ENCODE measurements around the gene METTL26.

Gene METTL26

GRCh38 chr16:629185-629832 lies 6.8 kb downstream of the METTL26 start:
- TF ChIP-seq CEBPB (IDR thresholded peaks at IDR 0.05) (no peak), EGR1 (IDR thresholded peaks at IDR 0.05) (no peak), NFIC (IDR thresholded peaks at IDR 0.05) (no peak), CREB1 (IDR thresholded peaks at IDR 0.05; ENCODE audit: low read depth) (no peak), YY1 (IDR thresholded peaks at IDR 0.05; ENCODE audit: low read depth) (no peak), ZBTB7A (IDR thresholded peaks at IDR 0.05; ENCODE audit: low read depth) (no peak), MAX (IDR thresholded peaks at IDR 0.05) (no peak), RAD21 (IDR thresholded peaks at IDR 0.05; ENCODE audit: low read depth) (no peak)

GRCh38 chr16:628321-629061 lies 7.6 kb downstream of the METTL26 start:
- TF ChIP-seq ZBTB7A (IDR thresholded peaks at IDR 0.05; ENCODE audit: low read depth), result no peak

GRCh38 chr16:627454-628239 lies 8.5 kb downstream of the METTL26 start:
- peak; percentile 78 for TF ChIP-seq MAX (IDR thresholded peaks at IDR 0.05)
- TF ChIP-seq TCF12 (IDR thresholded peaks at IDR 0.05; ENCODE audit: low read depth), result no peak
- TF ChIP-seq TAF1 (IDR thresholded peaks at IDR 0.05; ENCODE audit: low read depth), result no peak
- peak; percentile 63 for TF ChIP-seq NFIC (IDR thresholded peaks at IDR 0.05)

GRCh38 chr16:626787-627453 lies 9.2 kb downstream of the METTL26 start:
- TF ChIP-seq TCF12 (IDR thresholded peaks at IDR 0.05; ENCODE audit: low read depth), result peak; percentile 21; the same call in 1 of the 2 replicates
- no peak for TF ChIP-seq TAF1 (IDR thresholded peaks at IDR 0.05; ENCODE audit: low read depth)
- TF ChIP-seq REST (IDR thresholded peaks at IDR 0.05; ENCODE audit: low read depth), result no peak
- TF ChIP-seq EGR1 (IDR thresholded peaks at IDR 0.05), result no peak
- TF ChIP-seq ZBTB7A (IDR thresholded peaks at IDR 0.05; ENCODE audit: low read depth), result no peak
- TF ChIP-seq CEBPB (IDR thresholded peaks at IDR 0.05), result no peak
- no peak for TF ChIP-seq CREB1 (IDR thresholded peaks at IDR 0.05; ENCODE audit: low read depth)
- no peak for TF ChIP-seq FOXM1 (IDR thresholded peaks at IDR 0.05; ENCODE audit: borderline replicate concordance, low read depth)
- TF ChIP-seq USF1 (IDR thresholded peaks at IDR 0.05), result no peak
- no peak for TF ChIP-seq MAX (IDR thresholded peaks at IDR 0.05)
- 0 out of 2 replicates have a peak, but pooled peaks have one; percentile 7 for TF ChIP-seq TEAD4 (IDR thresholded peaks at IDR 0.05)
- peak; percentile 30; the same call in 1 of the 2 replicates for TF ChIP-seq EP300 (IDR thresholded peaks at IDR 0.05; ENCODE audit: borderline replicate concordance)
- no peak for TF ChIP-seq YY1 (IDR thresholded peaks at IDR 0.05; ENCODE audit: low read depth)
- no peak for TF ChIP-seq RAD21 (IDR thresholded peaks at IDR 0.05; ENCODE audit: low read depth)
- peak; percentile 7; the same call in 1 of the 2 replicates for TF ChIP-seq NFIC (IDR thresholded peaks at IDR 0.05)

GRCh38 chr16:625977-626765 lies 9.9 kb downstream of the METTL26 start:
- no peak for TF ChIP-seq FOXM1 (IDR thresholded peaks at IDR 0.05; ENCODE audit: borderline replicate concordance, low read depth)
- TF ChIP-seq TEAD4 (IDR thresholded peaks at IDR 0.05), result no peak
- TF ChIP-seq NFIC (IDR thresholded peaks at IDR 0.05), result no peak
- TF ChIP-seq TAF1 (IDR thresholded peaks at IDR 0.05; ENCODE audit: low read depth), result no peak
- TF ChIP-seq CEBPB (IDR thresholded peaks at IDR 0.05), result no peak
- no peak for TF ChIP-seq EGR1 (IDR thresholded peaks at IDR 0.05)
- no peak for TF ChIP-seq YY1 (IDR thresholded peaks at IDR 0.05; ENCODE audit: low read depth)
- TF ChIP-seq RAD21 (IDR thresholded peaks at IDR 0.05; ENCODE audit: low read depth), result no peak
- TF ChIP-seq ZBTB7A (IDR thresholded peaks at IDR 0.05; ENCODE audit: low read depth), result no peak

GRCh38 chr16:625117-625976 lies 10.8 kb downstream of the METTL26 start:
- no peak for TF ChIP-seq CREB1 (IDR thresholded peaks at IDR 0.05; ENCODE audit: low read depth)
- no peak for TF ChIP-seq TEAD4 (IDR thresholded peaks at IDR 0.05)
- TF ChIP-seq EP300 (IDR thresholded peaks at IDR 0.05; ENCODE audit: borderline replicate concordance), result no peak
